GM19438 (cell line): ENCODE measurements around the gene ZNF394.

ENCODE experiments used
- ATAC-seq: cut with Tn5 transposase; IDR thresholded peaks from one replicate; pipeline ENCODE4 v1.9.1; 2021; ENCODE audit warnings: low read depth; ENCODE audit not compliant: unreplicated experiment

Gene ZNF394

GRCh38 chr7:99453105-99453504, 47.0 kb downstream of the ZNF394 start:
- ATAC-seq, result no peak

GRCh38 chr7:99452541-99452940, 47.5 kb downstream of the ZNF394 start:
- ATAC-seq, result no peak

GRCh38 chr7:99451936-99452335, 48.1 kb downstream of the ZNF394 start:
- no peak for ATAC-seq

GRCh38 chr7:99449326-99449725, 50.8 kb downstream of the ZNF394 start:
- no peak for ATAC-seq

- ATAC-seq, result no peak
Observed at GRCh38 chr7:99448855-99449254, 51.2 kb downstream of the ZNF394 start.

GRCh38 chr7:99447943-99448342, 52.1 kb downstream of the ZNF394 start:
- ATAC-seq, result no peak

- no peak for ATAC-seq
Observed at GRCh38 chr7:99446096-99446495, 54.0 kb downstream of the ZNF394 start.
